HEK293T (cell line): ENCODE data around the gene STK32A.

Source experiments
- BHLHE40 ChIP-seq: fragments of 450-650 bp; IDR thresholded peaks from 2 replicates; pipeline ENCODE4 v1.6.1; 2016; ENCODE audit warnings: mild to moderate bottlenecking, moderate library complexity, borderline replicate concordance
- CTBP1 ChIP-seq: fragments of 450-650 bp; IDR thresholded peaks from 2 replicates; pipeline ENCODE4 v1.6.1; 2016; ENCODE audit warnings: borderline replicate concordance
- FOXA1 ChIP-seq: fragments of 450-650 bp; IDR thresholded peaks from 2 replicates; pipeline ENCODE4 v1.6.1; 2016; ENCODE audit warnings: mild to moderate bottlenecking
- HDGF ChIP-seq: fragments of 450-650 bp; IDR thresholded peaks from 2 replicates; pipeline ENCODE4 v1.6.1; 2017; ENCODE audit warnings: antibody characterized with exemption, borderline replicate concordance
- SP1 ChIP-seq: fragments of 450-650 bp; IDR thresholded peaks from 2 replicates; pipeline ENCODE4 v1.6.1; 2017
- SUZ12 ChIP-seq: fragments of 450-650 bp; IDR thresholded peaks from 2 replicates; pipeline ENCODE4 v1.6.1; 2016; ENCODE audit warnings: mild to moderate bottlenecking

GRCh38 chr5:147346006-147346561, 111.3 kb downstream of the STK32A start:
- TF ChIP-seq BHLHE40 (no peak), FOXA1 (no peak), CTBP1 (no peak), HDGF (no peak), SUZ12 (no peak), SP1 (no peak)
